ENCODE measurements around the gene AGAP1. TPM values are rescaled to one million over a fixed set of nuclear protein-coding genes. Genes with fewer than 3 reads are reported as not detected.

The AGAP1 gene
- total RNA-seq, 1 donor: 18.5 TPM

DNA sequence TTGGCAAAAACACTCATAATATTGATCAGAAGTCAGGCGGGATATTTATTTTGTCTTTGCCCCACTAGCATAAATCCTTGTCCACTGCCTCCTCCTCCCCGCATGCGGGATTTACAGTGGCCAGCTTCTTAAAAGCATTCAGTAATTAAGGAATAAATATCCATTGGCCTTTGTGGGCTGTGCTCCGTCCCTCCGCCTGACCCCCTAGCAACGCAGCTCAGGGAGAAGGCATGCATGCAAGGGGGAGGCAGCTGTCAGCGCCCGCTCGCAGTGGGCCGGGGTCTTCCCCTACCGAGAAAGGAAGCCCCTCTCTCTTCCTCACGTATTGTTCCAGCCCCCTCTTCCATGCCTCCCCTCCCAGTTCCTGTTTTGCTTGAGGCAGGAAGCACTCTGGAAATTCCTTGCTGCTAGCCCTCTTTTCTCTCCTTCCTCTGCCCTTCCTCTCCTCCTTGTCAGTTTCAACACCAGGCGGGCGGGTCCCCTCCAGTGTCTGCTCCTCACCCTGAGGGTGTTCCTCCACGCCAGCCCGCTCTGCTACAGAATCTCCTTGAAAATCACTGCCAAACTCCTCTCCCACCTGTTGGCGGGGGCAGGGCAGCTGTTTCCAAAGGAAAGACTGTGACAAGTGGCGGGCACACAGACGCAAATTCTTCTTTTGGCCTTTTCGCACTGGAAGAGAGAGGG is 614.2 kb downstream of the AGAP1 start:
- H3K27ac ChIP-seq (ENCODE audit: low read depth, low read length): no peak overlapping the region
- no peak for DNase-seq (ENCODE audit: insufficient read length, low spot score, missing footprints)
- no peak overlapping the region for H3K4me2 ChIP-seq (ENCODE audit: insufficient read depth, low read length)
- H3K79me2 ChIP-seq (ENCODE audit: insufficient read depth, low read length): no peaks in the 10 kb centered on the region
- H4K20me1 ChIP-seq (ENCODE audit: insufficient read depth, low read length): peaks cover 2% of the 10 kb centered on the region
- H2AFZ ChIP-seq (ENCODE audit: low read length): no peak overlapping the region
- H3K9me3 ChIP-seq (ENCODE audit: low read depth, low read length): no peaks in the 10 kb centered on the region
- no peak overlapping the region for H3K4me3 ChIP-seq (ENCODE audit: insufficient read depth, low read length)
- TF ChIP-seq, protein P1, sequence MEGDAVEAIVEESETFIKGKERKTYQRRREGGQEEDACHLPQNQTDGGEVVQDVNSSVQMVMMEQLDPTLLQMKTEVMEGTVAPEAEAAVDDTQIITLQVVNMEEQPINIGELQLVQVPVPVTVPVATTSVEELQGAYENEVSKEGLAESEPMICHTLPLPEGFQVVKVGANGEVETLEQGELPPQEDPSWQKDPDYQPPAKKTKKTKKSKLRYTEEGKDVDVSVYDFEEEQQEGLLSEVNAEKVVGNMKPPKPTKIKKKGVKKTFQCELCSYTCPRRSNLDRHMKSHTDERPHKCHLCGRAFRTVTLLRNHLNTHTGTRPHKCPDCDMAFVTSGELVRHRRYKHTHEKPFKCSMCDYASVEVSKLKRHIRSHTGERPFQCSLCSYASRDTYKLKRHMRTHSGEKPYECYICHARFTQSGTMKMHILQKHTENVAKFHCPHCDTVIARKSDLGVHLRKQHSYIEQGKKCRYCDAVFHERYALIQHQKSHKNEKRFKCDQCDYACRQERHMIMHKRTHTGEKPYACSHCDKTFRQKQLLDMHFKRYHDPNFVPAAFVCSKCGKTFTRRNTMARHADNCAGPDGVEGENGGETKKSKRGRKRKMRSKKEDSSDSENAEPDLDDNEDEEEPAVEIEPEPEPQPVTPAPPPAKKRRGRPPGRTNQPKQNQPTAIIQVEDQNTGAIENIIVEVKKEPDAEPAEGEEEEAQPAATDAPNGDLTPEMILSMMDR (IDR thresholded peaks at IDR 0.05; ENCODE audit: extremely low read depth, low read depth, low read length): no peak
- H3K27me3 ChIP-seq (ENCODE audit: insufficient read depth, low read length): no peaks in the 10 kb centered on the region
- no peaks in the 10 kb centered on the region for H3K4me1 ChIP-seq (ENCODE audit: insufficient read depth, low read length)
- no peaks in the 10 kb centered on the region for H3K36me3 ChIP-seq (ENCODE audit: insufficient read depth, low read length)

DNA sequence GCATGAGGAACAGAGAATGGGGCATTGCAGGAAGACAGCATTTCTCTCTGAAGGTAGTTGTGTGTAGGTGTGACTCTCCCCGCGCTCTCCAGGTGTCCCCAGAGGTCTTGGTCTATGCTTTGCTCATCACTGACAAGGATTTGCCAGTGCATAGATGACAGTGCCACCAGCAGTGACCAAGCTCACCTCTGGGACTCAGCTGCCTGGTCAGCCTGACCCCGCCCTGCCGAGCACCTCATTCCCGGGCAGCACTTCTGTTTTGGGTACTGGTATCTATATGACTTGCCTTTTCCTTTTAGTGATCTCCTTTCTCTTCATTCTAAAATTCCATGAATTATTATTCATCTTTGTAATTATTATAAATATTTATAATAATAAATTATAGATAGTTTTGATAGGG is 615.2 kb downstream of the AGAP1 start:
- TF ChIP-seq, protein P1 (IDR thresholded peaks at IDR 0.05; ENCODE audit: extremely low read depth, low read depth, low read length): no peak
- Histone ChIP-seq H3K27me3 (ENCODE audit: insufficient read depth, low read length) (no peaks in the 10 kb centered on the region), H3K27ac (ENCODE audit: low read depth, low read length) (no peak overlapping the region), H3K4me1 (ENCODE audit: insufficient read depth, low read length) (no peaks in the 10 kb centered on the region), H3K36me3 (ENCODE audit: insufficient read depth, low read length) (no peaks in the 10 kb centered on the region), H4K20me1 (ENCODE audit: insufficient read depth, low read length) (peaks cover 4% of the 10 kb centered on the region), H2AFZ (ENCODE audit: low read length) (no peak overlapping the region), H3K79me2 (ENCODE audit: insufficient read depth, low read length) (no peaks in the 10 kb centered on the region), H3K4me3 (ENCODE audit: insufficient read depth, low read length) (no peak overlapping the region), H3K9me3 (ENCODE audit: low read depth, low read length) (no peaks in the 10 kb centered on the region), H3K4me2 (ENCODE audit: insufficient read depth, low read length) (no peak overlapping the region)
- no peak for DNase-seq (ENCODE audit: insufficient read length, low spot score, missing footprints)

DNA sequence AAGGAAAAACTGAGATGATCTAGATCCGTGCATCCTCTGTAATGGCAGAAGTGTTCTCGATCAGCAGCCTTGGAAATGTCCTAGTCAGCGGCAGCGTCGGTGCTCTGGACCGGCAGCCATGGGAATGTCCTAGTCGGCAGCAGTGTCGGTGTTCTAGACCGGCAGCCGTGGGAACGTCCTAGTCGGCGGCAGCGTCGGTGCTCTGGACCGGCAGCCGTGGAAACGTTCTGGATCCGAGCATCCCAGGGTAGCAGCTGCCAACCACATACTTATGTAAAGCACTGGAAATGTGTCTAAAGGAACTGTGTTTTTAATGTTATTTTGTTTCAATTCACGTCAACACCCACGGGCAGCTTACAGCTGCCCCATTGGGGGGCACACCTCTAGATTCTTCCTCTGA is 615.6 kb downstream of the AGAP1 start:
- Histone ChIP-seq H4K20me1 (ENCODE audit: insufficient read depth, low read length) (peaks cover 4% of the 10 kb centered on the region), H2AFZ (ENCODE audit: low read length) (no peak overlapping the region), H3K36me3 (ENCODE audit: insufficient read depth, low read length) (no peaks in the 10 kb centered on the region), H3K4me1 (ENCODE audit: insufficient read depth, low read length) (no peaks in the 10 kb centered on the region), H3K4me3 (ENCODE audit: insufficient read depth, low read length) (no peak overlapping the region), H3K27me3 (ENCODE audit: insufficient read depth, low read length) (no peaks in the 10 kb centered on the region), H3K4me2 (ENCODE audit: insufficient read depth, low read length) (no peak overlapping the region), H3K9me3 (ENCODE audit: low read depth, low read length) (no peaks in the 10 kb centered on the region), H3K79me2 (ENCODE audit: insufficient read depth, low read length) (no peaks in the 10 kb centered on the region), H3K27ac (ENCODE audit: low read depth, low read length) (no peak overlapping the region)
- TF ChIP-seq, protein P1 (IDR thresholded peaks at IDR 0.05; ENCODE audit: extremely low read depth, low read depth, low read length): no peak
- no peak for DNase-seq (ENCODE audit: insufficient read length, low spot score, missing footprints)

DNA sequence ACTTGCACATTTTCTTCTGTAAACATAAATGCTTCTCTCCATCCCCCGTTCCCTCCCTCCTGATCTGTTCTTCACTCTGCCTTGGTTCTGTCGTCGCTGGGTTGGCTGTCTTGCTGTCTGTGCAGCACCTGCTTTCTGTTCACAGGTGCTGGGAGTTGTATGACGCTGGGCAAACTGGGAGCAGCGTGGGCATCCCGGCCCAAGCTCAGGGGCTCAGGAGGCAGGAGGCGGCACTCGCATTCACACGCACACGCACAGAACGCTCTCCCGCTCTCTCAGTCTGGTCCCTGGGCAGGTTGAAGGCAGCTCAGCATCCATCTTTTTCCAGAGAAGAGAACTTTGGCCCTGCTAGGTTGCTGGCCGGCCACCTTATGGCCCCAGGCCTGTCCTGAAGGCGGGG is 618.6 kb downstream of the AGAP1 start:
- Histone ChIP-seq H3K4me3 (ENCODE audit: insufficient read depth, low read length) (no peak overlapping the region), H3K36me3 (ENCODE audit: insufficient read depth, low read length) (no peaks in the 10 kb centered on the region), H3K27me3 (ENCODE audit: insufficient read depth, low read length) (no peaks in the 10 kb centered on the region), H3K4me1 (ENCODE audit: insufficient read depth, low read length) (no peaks in the 10 kb centered on the region), H3K9me3 (ENCODE audit: low read depth, low read length) (no peaks in the 10 kb centered on the region), H3K27ac (ENCODE audit: low read depth, low read length) (no peak overlapping the region), H4K20me1 (ENCODE audit: insufficient read depth, low read length) (peaks cover 2% of the 10 kb centered on the region), H3K79me2 (ENCODE audit: insufficient read depth, low read length) (no peaks in the 10 kb centered on the region), H2AFZ (ENCODE audit: low read length) (no peak overlapping the region), H3K4me2 (ENCODE audit: insufficient read depth, low read length) (no peak overlapping the region)
- TF ChIP-seq, protein P1 (IDR thresholded peaks at IDR 0.05; ENCODE audit: extremely low read depth, low read depth, low read length): no peak
- DNase-seq (ENCODE audit: insufficient read length, low spot score, missing footprints): no peak
